Activated T-helper 2 cell treated with anti-CD3 and anti-CD28 coated beads, Interferon-gamma antibody, Interleukin-2, Interleukin-4, amounts not matched to agents 10 μg/mL and 5 μg/mL and 100 μg/mL, durations not matched to agents 14 hours and 24 hours and 36 hours (primary cell): Measurements from ENCODE around the gene GKN2. TPM values are rescaled to one million over a fixed set of nuclear protein-coding genes. Genes with fewer than 3 reads are reported as not detected.

Experiments
- DNase-seq: peaks from one replicate; pipeline ENCODE4 v3.0.0; 2021; ENCODE audit warnings: low spot score
- H3K27ac Mint-ChIP-seq: one replicate; pipeline ENCODE4 v1.8.0; 2021; ENCODE audit warnings: mixed read lengths
- H3K27me3 Mint-ChIP-seq: one replicate; pipeline ENCODE4 v1.8.0; 2021; ENCODE audit warnings: low read depth, mixed read lengths
- H3K36me3 Mint-ChIP-seq: one replicate; pipeline ENCODE4 v1.8.0; 2021; ENCODE audit warnings: low read depth, mixed read lengths
- H3K4me1 Mint-ChIP-seq: one replicate; pipeline ENCODE4 v1.8.0; 2021; ENCODE audit warnings: low read depth, mixed read lengths
- H3K4me3 Mint-ChIP-seq: one replicate; pipeline ENCODE4 v1.8.0; 2021; ENCODE audit warnings: low read depth, mild to moderate bottlenecking, moderate library complexity, mixed read lengths
- H3K9me3 Mint-ChIP-seq: one replicate; pipeline ENCODE4 v1.8.0; 2021; ENCODE audit warnings: mixed read lengths
- intact Hi-C: fragments of 100-400 bp; cut with micrococcal nuclease; formaldehyde crosslinking; loops from one replicate; pipeline ENCODE4 v1.15.1; 2023
- total RNA-seq: library from RNA; stranded (reverse); gene quantifications from 2 replicates; pipeline ENCODE4 v1.2.3, GENCODE V29; 2022

GKN2 gene, protein sequence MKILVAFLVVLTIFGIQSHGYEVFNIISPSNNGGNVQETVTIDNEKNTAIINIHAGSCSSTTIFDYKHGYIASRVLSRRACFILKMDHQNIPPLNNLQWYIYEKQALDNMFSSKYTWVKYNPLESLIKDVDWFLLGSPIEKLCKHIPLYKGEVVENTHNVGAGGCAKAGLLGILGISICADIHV
- total RNA-seq, result not detected in 2 replicates

DNA sequence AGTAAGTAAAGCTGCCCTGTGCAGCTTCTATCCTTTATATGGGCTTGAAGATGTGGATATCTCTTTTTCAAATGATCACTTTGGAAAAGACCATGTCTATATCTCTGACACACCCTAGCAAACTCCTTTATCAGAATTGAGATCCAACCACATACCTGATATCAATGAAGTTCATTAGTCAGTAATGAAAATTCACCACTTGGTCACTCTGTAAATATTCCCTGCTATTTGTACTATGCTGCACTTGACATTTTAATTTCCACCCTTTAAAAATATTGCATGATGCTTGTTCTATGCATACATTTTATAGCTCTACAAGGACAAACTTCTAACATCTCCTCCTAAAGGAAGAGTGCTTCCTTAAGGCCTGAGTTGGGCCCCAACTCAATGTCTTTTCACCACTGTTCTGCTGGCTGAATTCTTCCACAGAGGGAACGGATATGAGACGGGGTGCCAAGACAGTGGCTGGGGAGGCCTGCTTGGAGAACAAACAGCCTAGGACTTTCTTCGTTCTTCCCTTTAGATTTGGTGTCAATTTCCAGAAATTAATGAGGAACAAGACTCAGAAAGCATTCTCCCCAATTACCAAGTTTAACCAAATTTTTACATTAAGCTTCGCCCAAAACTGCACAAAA is at the start of gene GKN2:
TSS of gene GKN2 (minus strand) at position 7 of the 635 bp plus-strand sequence. CDS start 32 bp downstream, outside the sequence.
- Mint-ChIP-seq H3K27ac (no peak within 1 kb of the TSS), H3K27me3 (peaks cover 42% of the 10 kb centered on the region), H3K36me3 (no peaks in the 10 kb centered on the region), H3K4me1 (no peaks in the 10 kb centered on the region), H3K4me3 (no peak within 1 kb of the TSS), H3K9me3 (no peaks in the 10 kb centered on the region)
- no peak for DNase-seq
- intact Hi-C loops, result no loop called here

DNA sequence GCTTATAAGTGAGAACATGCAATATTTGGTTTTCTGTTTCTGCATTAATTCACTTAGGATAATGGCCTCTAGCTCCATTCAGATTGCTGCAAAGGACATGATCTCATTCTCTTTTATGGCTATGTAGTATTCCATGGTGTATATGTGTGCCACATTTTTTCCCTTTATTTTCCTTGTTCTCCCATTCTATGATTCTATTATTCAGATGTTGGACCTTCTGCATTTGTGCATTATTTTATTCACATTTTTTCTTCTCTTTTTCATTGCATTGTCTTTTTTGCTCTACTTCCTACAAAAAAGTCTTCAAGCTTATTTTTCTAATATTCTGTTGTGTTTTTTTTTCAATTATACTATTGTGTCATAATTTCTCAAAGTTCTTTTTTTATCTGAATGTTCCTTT is 49.2 kb upstream of the GKN2 start:
- Mint-ChIP-seq H3K36me3 (no peaks in the 10 kb centered on the region), H3K27me3 (peaks cover 36% of the 10 kb centered on the region), H3K27ac (no peak overlapping the region), H3K4me3 (no peak overlapping the region), H3K4me1 (no peaks in the 10 kb centered on the region), H3K9me3 (peaks cover 6% of the 10 kb centered on the region)
- intact Hi-C loops, result no loop called here
- no peak for DNase-seq

DNA sequence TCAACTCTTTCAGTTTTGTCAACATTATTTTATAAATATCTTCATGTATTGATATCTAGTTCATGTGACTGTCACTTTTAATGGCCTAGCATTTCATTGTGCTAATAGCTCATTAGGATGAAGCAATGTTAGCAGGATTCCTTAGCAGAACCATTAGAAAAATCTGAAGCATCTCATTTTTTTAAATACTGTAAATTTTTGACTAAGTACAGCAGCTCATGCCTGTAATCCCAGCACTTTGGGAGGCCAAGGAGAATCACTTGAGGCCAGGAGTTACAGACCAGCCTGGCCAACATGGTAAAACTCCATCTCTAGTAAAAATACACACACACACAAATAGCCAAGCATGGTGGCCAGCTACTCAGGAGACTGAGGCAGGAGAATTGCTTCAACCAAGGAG is 44.7 kb upstream of the GKN2 start:
- H3K9me3 Mint-ChIP-seq, result peaks cover 5% of the 10 kb centered on the region

DNA sequence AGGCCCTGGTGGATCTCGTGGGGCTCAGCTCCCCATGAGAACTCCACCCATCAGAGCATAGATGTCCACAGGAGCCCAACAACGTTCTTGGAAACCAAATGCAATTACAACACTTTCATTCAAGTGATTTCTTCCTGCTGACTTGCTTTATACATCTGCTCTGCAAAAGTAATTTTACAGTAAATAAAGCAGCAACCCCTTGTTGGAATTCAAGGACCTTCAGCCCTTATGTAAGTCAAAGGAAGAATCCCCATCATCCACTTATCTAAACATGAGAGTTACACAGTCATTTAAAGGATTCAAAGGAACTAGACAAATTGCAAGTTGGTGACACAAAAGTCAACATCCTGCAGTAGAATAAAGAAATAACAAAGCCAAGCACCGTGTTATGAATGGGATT is 43.2 kb upstream of the GKN2 start:
- Mint-ChIP-seq H3K4me3 (no peak overlapping the region), H3K27me3 (peaks cover 28% of the 10 kb centered on the region), H3K4me1 (no peaks in the 10 kb centered on the region), H3K36me3 (no peaks in the 10 kb centered on the region), H3K9me3 (no peaks in the 10 kb centered on the region), H3K27ac (no peak overlapping the region)
- intact Hi-C loops, result no loop called here
- no peak for DNase-seq

More for the DNA sequence above, 44.7 kb upstream of the GKN2 start:
- H3K27ac Mint-ChIP-seq, result no peak overlapping the region
- H3K4me3 Mint-ChIP-seq, result no peak overlapping the region
- peaks cover 33% of the 10 kb centered on the region for H3K27me3 Mint-ChIP-seq
- DNase-seq, result no peak
- intact Hi-C loops, result no loop called here
- H3K36me3 Mint-ChIP-seq, result no peaks in the 10 kb centered on the region
- H3K4me1 Mint-ChIP-seq, result no peaks in the 10 kb centered on the region

DNA sequence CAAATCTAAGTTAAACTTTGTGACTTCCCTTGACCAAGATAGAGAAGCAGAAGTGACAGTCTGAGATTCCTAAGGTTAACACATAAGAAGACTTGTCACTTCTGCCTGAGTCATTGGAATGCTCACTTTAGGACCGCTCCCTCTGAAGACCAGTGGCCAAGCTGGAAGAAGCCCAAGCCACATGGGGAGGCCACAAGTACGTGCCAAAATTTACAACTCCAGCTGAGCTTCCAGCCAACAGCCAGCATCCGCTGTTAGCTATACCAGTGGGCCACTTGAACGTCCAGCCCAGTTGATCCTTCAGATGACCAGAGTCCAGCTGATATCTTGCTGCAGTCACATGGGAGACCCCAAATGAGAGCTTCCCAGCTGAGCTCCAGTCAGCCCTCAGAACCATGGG is 42.2 kb upstream of the GKN2 start:
- intact Hi-C loops, result no loop called here
- Mint-ChIP-seq H3K36me3 (no peaks in the 10 kb centered on the region), H3K9me3 (no peaks in the 10 kb centered on the region), H3K4me1 (no peaks in the 10 kb centered on the region), H3K27ac (no peak overlapping the region), H3K4me3 (no peak overlapping the region), H3K27me3 (peaks cover 28% of the 10 kb centered on the region)
- DNase-seq, result no peak

DNA sequence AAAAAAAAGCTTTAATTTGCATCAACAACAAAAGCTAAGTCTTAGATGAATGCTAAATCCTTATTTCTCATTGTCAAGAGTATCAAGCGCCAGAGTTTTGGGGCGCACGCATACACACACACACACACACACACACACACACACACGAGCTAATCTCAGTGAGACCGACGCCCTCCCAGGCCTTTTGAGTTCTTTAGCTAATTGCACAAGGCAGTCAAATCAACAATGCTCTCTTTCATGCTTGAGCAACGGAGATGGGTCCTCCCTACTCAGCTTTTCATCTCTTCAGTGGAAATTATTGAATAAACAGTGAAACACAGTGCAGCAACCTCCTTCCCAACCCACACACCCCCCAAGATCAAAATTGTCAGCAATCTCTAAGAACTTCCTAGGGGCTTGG is 41.0 kb upstream of the GKN2 start:
- Mint-ChIP-seq H3K27me3 (peaks cover 25% of the 10 kb centered on the region), H3K4me1 (no peaks in the 10 kb centered on the region), H3K9me3 (no peaks in the 10 kb centered on the region), H3K36me3 (no peaks in the 10 kb centered on the region), H3K4me3 (no peak overlapping the region), H3K27ac (no peak overlapping the region)
- DNase-seq, result no peak
- intact Hi-C loops, result no loop called here

DNA sequence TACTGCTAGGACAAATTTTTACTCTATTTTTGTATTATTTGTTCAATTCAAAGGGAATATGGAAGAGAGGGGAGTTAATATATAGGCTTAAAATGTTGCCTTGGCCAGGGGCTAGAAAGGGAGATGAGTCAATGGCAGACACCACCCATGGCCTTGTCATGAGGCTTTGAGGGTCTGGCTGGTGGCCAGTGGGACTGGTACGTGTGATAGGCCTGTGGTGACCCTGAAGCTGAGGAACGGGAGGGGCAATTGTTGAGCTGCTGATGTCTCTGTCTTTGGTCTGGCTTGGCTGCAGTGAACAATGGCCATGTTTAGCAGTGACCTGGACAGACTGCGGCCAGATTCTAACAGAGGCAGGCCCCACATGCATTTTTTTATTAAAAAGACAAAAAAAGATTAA is 40.2 kb upstream of the GKN2 start:
- intact Hi-C loops, result no loop called here

DNA sequence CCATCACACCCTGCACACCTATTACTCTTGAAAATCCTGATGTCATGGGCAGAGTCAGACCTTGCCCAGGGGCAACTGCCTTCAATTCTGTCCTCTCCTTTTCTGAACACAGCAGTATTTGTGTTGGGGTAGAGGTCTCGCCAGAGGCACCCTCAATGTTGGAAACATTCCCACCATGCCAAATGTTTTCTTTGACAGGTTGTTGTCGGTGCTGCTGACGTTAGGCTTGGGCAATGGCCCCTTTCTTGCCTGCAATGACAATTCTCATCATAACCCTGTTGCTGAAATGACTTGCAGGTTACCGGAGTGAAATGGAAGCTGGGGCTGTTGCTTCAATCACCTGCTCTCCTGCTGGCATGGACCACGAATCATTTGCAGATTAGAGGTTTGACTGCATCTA is 39.6 kb upstream of the GKN2 start:
- H3K27me3 Mint-ChIP-seq, result peaks cover 20% of the 10 kb centered on the region
- H3K9me3 Mint-ChIP-seq, result no peaks in the 10 kb centered on the region
- H3K4me3 Mint-ChIP-seq, result no peak overlapping the region
- intact Hi-C loops, result no loop called here
- H3K27ac Mint-ChIP-seq, result no peak overlapping the region
- DNase-seq, result no peak
- no peaks in the 10 kb centered on the region for H3K4me1 Mint-ChIP-seq
- H3K36me3 Mint-ChIP-seq, result no peaks in the 10 kb centered on the region

More for the DNA sequence above, 40.2 kb upstream of the GKN2 start:
- Mint-ChIP-seq H3K36me3 (no peaks in the 10 kb centered on the region), H3K27ac (no peak overlapping the region), H3K4me1 (no peaks in the 10 kb centered on the region), H3K4me3 (no peak overlapping the region), H3K9me3 (no peaks in the 10 kb centered on the region), H3K27me3 (peaks cover 20% of the 10 kb centered on the region)
- DNase-seq, result no peak

DNA sequence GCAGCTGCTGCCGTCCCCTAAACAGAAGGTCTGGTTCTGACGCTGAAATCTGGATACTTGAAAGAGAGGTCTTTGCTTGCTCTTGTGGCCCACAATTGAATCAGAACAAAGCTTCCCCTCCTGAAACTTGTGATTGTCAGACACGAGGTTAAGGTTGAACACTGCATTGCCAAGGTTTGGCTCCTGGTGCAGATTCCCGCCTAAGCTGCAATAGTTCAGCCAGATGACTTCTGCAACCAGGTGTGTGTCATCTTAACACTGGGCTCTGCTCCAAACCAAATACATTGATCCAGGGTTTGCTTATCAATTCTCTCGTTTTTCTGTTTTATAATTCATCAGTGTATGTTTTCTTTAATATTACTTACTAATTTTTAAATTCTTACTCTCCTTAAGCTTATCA is 36.3 kb upstream of the GKN2 start:
- H3K9me3 Mint-ChIP-seq, result no peaks in the 10 kb centered on the region
- no peak for DNase-seq
- no peak overlapping the region for H3K4me3 Mint-ChIP-seq
- H3K36me3 Mint-ChIP-seq, result no peaks in the 10 kb centered on the region
- intact Hi-C loops, result no loop called here
- H3K27me3 Mint-ChIP-seq, result peaks cover 22% of the 10 kb centered on the region
- H3K4me1 Mint-ChIP-seq, result no peaks in the 10 kb centered on the region
- no peak overlapping the region for H3K27ac Mint-ChIP-seq

DNA sequence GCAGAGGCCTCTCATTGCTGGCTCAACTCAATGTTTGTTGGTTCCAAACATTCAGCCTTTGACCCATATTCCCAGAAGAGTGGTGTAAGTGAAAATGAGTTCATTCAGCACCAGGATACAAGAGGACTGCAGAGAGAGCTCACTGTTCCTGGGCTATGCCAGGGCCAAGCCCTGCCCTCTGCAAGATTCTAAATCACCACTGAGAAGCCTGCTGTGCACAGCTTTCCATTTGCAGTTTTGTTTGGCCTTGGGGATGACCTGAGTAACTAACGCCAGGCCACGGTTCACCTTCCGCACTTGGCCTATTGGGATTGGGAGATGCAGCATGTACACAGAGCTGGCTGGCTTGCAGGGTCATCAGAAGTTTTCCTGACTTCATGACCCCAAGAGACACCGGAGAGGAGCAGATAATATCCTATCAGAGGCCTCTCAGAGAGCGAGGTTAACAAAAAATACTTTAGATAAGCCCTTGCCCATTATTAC is 34.4 kb upstream of the GKN2 start:
- Mint-ChIP-seq H3K4me1 (no peaks in the 10 kb centered on the region), H3K27me3 (peaks cover 22% of the 10 kb centered on the region), H3K36me3 (no peaks in the 10 kb centered on the region), H3K4me3 (no peak overlapping the region), H3K27ac (no peak overlapping the region), H3K9me3 (no peaks in the 10 kb centered on the region)
- DNase-seq, result no peak
- intact Hi-C loops, result no loop called here

DNA sequence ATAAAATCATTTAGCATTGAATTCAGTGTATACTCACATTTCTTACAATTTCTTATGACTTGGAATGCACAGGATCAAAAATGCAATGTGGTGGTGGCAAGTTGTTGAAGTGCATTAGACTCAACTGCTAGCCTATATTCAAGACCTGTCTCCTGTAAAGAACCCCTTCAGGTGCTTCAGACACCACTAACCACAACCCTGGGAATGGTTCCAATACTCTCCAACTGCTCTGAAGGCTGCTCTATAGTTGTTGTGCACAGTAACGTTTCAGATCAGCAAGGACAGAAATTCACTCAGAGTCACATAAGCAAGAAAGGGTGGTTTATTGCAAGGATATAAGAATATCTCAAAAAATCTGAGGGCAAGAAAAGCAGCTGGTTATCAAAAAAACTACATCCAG is 28.3 kb upstream of the GKN2 start:
- no peaks in the 10 kb centered on the region for H3K9me3 Mint-ChIP-seq

DNA sequence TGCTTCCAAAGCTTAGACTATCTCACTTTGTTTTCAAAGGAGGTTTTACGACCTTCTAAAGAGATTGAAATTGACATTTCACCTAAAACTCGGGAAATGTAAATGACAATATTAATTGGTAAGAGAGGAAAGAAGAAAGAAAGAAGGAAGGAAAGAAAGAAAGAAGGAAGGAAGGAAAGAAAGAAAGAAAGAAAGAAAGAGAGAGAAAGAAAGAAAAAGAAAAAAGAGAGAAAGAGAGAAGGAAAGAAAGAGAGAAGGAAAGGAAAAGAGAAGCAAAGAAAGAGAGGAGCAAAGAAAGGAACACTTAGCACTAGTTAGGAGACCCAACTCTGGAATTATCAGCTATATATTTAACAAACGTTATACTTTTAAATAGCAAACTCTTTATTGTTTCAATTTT is 25.4 kb upstream of the GKN2 start:
- H3K36me3 Mint-ChIP-seq, result no peaks in the 10 kb centered on the region
- H3K27me3 Mint-ChIP-seq, result peaks cover 42% of the 10 kb centered on the region
- no peaks in the 10 kb centered on the region for H3K9me3 Mint-ChIP-seq
- intact Hi-C loops, result no loop called here
- no peak for DNase-seq
- H3K4me1 Mint-ChIP-seq, result no peaks in the 10 kb centered on the region
- H3K4me3 Mint-ChIP-seq, result no peak overlapping the region
- H3K27ac Mint-ChIP-seq, result no peak overlapping the region

More for the DNA sequence above, 28.3 kb upstream of the GKN2 start:
- no peaks in the 10 kb centered on the region for H3K36me3 Mint-ChIP-seq
- peaks cover 43% of the 10 kb centered on the region for H3K27me3 Mint-ChIP-seq
- H3K4me1 Mint-ChIP-seq, result no peaks in the 10 kb centered on the region
- H3K4me3 Mint-ChIP-seq, result no peak overlapping the region
- no peak for DNase-seq
- no peak overlapping the region for H3K27ac Mint-ChIP-seq
- intact Hi-C loops, result no loop called here

DNA sequence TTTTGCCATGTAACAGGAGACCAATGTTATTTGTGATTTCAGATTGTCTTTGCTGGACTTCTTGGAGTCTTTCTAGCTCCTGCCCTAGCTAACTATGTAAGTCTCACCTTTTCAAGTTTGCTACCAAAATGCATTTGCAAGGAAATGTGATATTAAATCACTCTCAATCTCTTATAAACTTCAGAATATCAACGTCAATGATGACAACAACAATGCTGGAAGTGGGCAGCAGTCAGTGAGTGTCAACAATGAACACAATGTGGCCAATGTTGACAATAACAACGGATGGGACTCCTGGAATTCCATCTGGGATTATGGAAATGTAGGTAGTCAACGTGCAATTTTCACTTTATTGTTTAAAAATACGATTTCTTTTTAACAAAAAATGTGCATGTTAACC is 24.8 kb upstream of the GKN2 start:
- Mint-ChIP-seq H3K27me3 (peaks cover 42% of the 10 kb centered on the region), H3K4me3 (no peak overlapping the region), H3K36me3 (no peaks in the 10 kb centered on the region), H3K9me3 (no peaks in the 10 kb centered on the region), H3K4me1 (no peaks in the 10 kb centered on the region), H3K27ac (no peak overlapping the region)
- intact Hi-C loops, result no loop called here
- DNase-seq, result no peak
